ENCODE measurements around the gene OR51F2. TPM values are rescaled to one million over a fixed set of nuclear protein-coding genes. Genes with fewer than 3 reads are reported as not detected.

The OR51F2 gene
- total RNA-seq, 5 donors from 2014 or later (not counting 1 experiment from before 2014, with no cell fraction given), result not detected

GRCh38 chr11:4865855-4866254 lies 44.7 kb downstream of the OR51F2 start:
- DNase-seq (no peak), ATAC-seq (replicated peaks in 1 of 4) (no peak)
- no peaks in the 10 kb centered on the region for H3K36me3 ChIP-seq (ENCODE audit: control insufficient read depth in 2 of 2, extremely low read depth in 1 of 2, insufficient read depth in 1 of 2, low read length in 1 of 2)
- H3K9me3 Mint-ChIP-seq, result peaks cover 0 to 7% (median 2%) of the 10 kb centered on the region in 3 donors
- no CpG with 5 or more reads among the region's 1 CpG for WGBS (ENCODE audit: insufficient coverage)
- H3K4me3 ChIP-seq (ENCODE audit: control insufficient read depth in 1 of 2, extremely low read depth in 1 of 2, low read length in 1 of 2), result no peak overlapping the region
- H3K27ac ChIP-seq (ENCODE audit: low read length), result no peak overlapping the region
- H3K9me3 ChIP-seq, result no peaks in the 10 kb centered on the region
- no peaks in the 10 kb centered on the region for H3K27me3 ChIP-seq (replicated peaks in 1 of 2; ENCODE audit: control insufficient read depth in 2 of 2, extremely low read depth in 1 of 2, insufficient read depth in 2 of 2, low read length in 1 of 2)
- H3K4me1 Mint-ChIP-seq, result no peaks in the 10 kb centered on the region
- H3K4me1 ChIP-seq (ENCODE audit: control insufficient read depth in 1 of 2, extremely low read depth in 1 of 2, insufficient read depth in 2 of 2, low read length in 2 of 2), result no peaks in the 10 kb centered on the region
- POLR2A ChIA-PET, result no interaction called here
- H3K36me3 Mint-ChIP-seq, result no peaks in the 10 kb centered on the region
- CTCF ChIA-PET, result no interaction called here
- H3K27me3 Mint-ChIP-seq, result peaks cover 0 to 2% of the 10 kb centered on the region in 2 donors
- H3K27ac Mint-ChIP-seq, result no peak overlapping the region
- H3K4me3 Mint-ChIP-seq, result no peak overlapping the region

Other genes with a start within 250 kb of the OR51F2 start
- not detected for gene OR52I2, start 239.6 kb upstream of the OR51F2 start, total RNA-seq
- gene OR52I1, start 227.3 kb upstream of the OR51F2 start, total RNA-seq, result not detected
- gene TRIM68, start 213.1 kb upstream of the OR51F2 start, total RNA-seq, result 10 to 100 TPM in 3 of 5 donors, 1 to 10 TPM in 2; 7.6 to 22.0 (median 17.4) TPM
- not detected for gene OR51D1, start 183.8 kb upstream of the OR51F2 start, total RNA-seq
- not detected for gene OR51E1, start 177.3 kb upstream of the OR51F2 start, total RNA-seq
- gene OR51E2, start 123.5 kb upstream of the OR51F2 start, total RNA-seq, result not detected
- not detected for gene MMP26, start 116.5 kb upstream of the OR51F2 start, total RNA-seq
- gene OR51F1, start 51.4 kb upstream of the OR51F2 start, total RNA-seq, result not detected
- not detected for gene OR52R1, start 16.9 kb upstream of the OR51F2 start, total RNA-seq
- gene OR51S1, start 27.9 kb downstream of the OR51F2 start, total RNA-seq, result not detected
- gene OR51T1, start 60.6 kb downstream of the OR51F2 start, total RNA-seq, result not detected
- gene OR51A7, start 82.5 kb downstream of the OR51F2 start, total RNA-seq, result not detected
- gene OR51G2, start 98.0 kb downstream of the OR51F2 start, total RNA-seq, result not detected
- not detected for gene OR51G1, start 103.0 kb downstream of the OR51F2 start, total RNA-seq
- not detected for gene OR51A4, start 126.3 kb downstream of the OR51F2 start, total RNA-seq
- not detected for gene OR51A2, start 134.4 kb downstream of the OR51F2 start, total RNA-seq
- gene OR51L1, start 173.5 kb downstream of the OR51F2 start, total RNA-seq, result not detected
- not detected for gene OR52J3, start 225.2 kb downstream of the OR51F2 start, total RNA-seq
- not detected for gene OR52E2, start 238.3 kb downstream of the OR51F2 start, total RNA-seq
- not detected for gene OR52E1, start 248.3 kb downstream of the OR51F2 start, total RNA-seq